Activated CD8-positive, alpha-beta T cell treated with anti-CD3 and anti-CD28 coated beads, Interleukin-2, amount 10 ng/mL, durations not matched to agents 7 days and 5 days (primary cell): ENCODE results near the gene DHX35. TPM values are rescaled to one million over a fixed set of nuclear protein-coding genes. Genes with fewer than 3 reads are reported as not detected.
"Not testable (repeated sequence)": the region's sequence is repeated elsewhere in the genome, so short reads cannot be mapped to it uniquely, and the experiment has no call there.

Experiments
- ATAC-seq: fragments of 150-1000 bp; cut with Tn5 transposase; one replicate; pipeline ENCODE4 v1.10.0; 2021; ENCODE audit warnings: moderate library complexity
- CTCF ChIA-PET: fragments of 350-600 bp; sonication (Branson Sonifier 250); formaldehyde crosslinking; loops from one replicate; lab custom pipeline; 2021; ENCODE audit warnings: antibody characterized with exemption; lab: Charles Lee
- POLR2A ChIA-PET: fragments of 350-600 bp; sonication (Branson Sonifier 250); formaldehyde crosslinking; loops from one replicate; lab custom pipeline; 2021; ENCODE audit warnings: antibody characterized with exemption; lab: Charles Lee
- DNase-seq: peaks from one replicate; pipeline ENCODE4 v3.0.0-alpha.2; 2020
- H3K27ac Mint-ChIP-seq: one replicate; pipeline ENCODE4 v1.8.0; 2021; ENCODE audit warnings: mild to moderate bottlenecking, mixed read lengths
- H3K27me3 Mint-ChIP-seq: one replicate; pipeline ENCODE4 v1.8.0; 2021; ENCODE audit warnings: low read depth, mixed read lengths
- H3K36me3 Mint-ChIP-seq: one replicate; pipeline ENCODE4 v1.8.0; 2021; ENCODE audit warnings: low read depth, mixed read lengths
- H3K4me1 Mint-ChIP-seq: one replicate; pipeline ENCODE4 v1.8.0; 2021; ENCODE audit warnings: low read depth, mixed read lengths
- H3K4me3 Mint-ChIP-seq: one replicate; pipeline ENCODE4 v1.8.0; 2021; ENCODE audit warnings: mild to moderate bottlenecking, mixed read lengths
- H3K9me3 Mint-ChIP-seq: one replicate; pipeline ENCODE4 v1.8.0; 2022; ENCODE audit warnings: mixed read lengths; ENCODE audit not compliant: insufficient read depth
- total RNA-seq, 2 experiments: library from RNA; stranded (reverse); gene quantifications; one replicate each; pipeline ENCODE4 v1.2.3, GENCODE V29; 2021

Gene DHX35
- total RNA-seq, 2 experiments from 2014 or later = 10.8 to 11.1 TPM

DNA sequence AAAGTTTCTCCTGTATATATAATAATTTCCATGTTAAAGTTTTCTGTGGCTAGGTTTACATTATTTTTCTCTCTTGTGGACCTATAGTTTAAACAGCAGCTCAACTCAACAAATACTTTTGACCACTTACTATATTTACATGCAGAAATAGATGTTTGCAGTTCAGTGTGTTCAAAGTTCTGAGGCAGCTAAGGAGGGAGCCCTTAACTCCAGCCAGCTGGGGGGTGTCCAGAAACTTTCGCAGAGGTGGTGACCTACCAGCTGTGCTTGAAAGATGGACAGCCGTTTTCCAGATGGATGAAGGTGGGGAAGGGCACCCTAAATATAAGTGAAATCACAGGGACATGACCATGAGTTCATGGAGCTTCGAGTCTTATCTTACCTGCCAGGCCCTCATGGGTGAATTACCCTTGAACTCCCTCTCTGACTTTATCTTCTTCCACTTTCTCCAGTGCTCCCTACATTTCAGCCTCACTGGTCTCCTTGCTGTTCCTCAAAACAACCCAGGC is 33.4 kb downstream of the DHX35 start:
- Mint-ChIP-seq H3K4me1 (peaks cover 30% of the 10 kb centered on the region), H3K27me3 (no peaks in the 10 kb centered on the region), H3K27ac (no peak overlapping the region), H3K9me3 (no peaks in the 10 kb centered on the region), H3K4me3 (no peak overlapping the region), H3K36me3 (peaks cover 28% of the 10 kb centered on the region)
- POLR2A ChIA-PET = interaction anchor here (0.6 to 1.5 kb wide), 3 partner anchors 33 to 506 kb away, joined by 3 to 5 read pairs (median 4); partner anchors contain the start of gene DHX35
- CTCF ChIA-PET = interaction anchor here (1.3 to 2.4 kb wide), 4 partner anchors 10 to 85 kb away, joined by 3 to 12 read pairs (median 4); partner anchors contain the start of gene DHX35
- DNase-seq = no peak
- ATAC-seq = no peak

- not testable (repeated sequence) for ATAC-seq, H3K9me3 Mint-ChIP-seq, H3K27ac Mint-ChIP-seq, DNase-seq, H3K4me3 Mint-ChIP-seq, H3K27me3 Mint-ChIP-seq
- POLR2A ChIA-PET = interaction anchor here (0.5 to 1.4 kb wide), 3 partner anchors 25 to 35 kb away, joined by 3 to 7 read pairs (median 5); partner anchors contain the start of gene DHX35
- Mint-ChIP-seq H3K4me1 (peaks cover 29% of the 10 kb centered on the region), H3K36me3 (peaks cover 35% of the 10 kb centered on the region)
- CTCF ChIA-PET = interaction anchor here (1.1 to 3.6 kb wide), 7 partner anchors 11 to 84 kb away, joined by 3 to 22 read pairs (median 9); partner anchors contain the start of genes DHX35 and FAM83D
Measured at GRCh38 chr20:38996866-38997265, 34.7 kb downstream of the DHX35 start.

GRCh38 chr20:38997622-38998021 is 35.5 kb downstream of the DHX35 start:
- POLR2A ChIA-PET = interaction anchor here (0.6 to 1.4 kb wide), 2 partner anchors 36 kb away, joined by 3 to 7 read pairs; partner anchors contain the start of gene DHX35
- H3K36me3 Mint-ChIP-seq = peaks cover 36% of the 10 kb centered on the region
- peak overlapping the region; percentile 67 for H3K27ac Mint-ChIP-seq
- peak overlapping the region; percentile 28 for H3K4me3 Mint-ChIP-seq
- H3K27me3 Mint-ChIP-seq = no peaks in the 10 kb centered on the region
- peak; percentile 75 for DNase-seq
- H3K9me3 Mint-ChIP-seq = no peaks in the 10 kb centered on the region
- peaks cover 26% of the 10 kb centered on the region for H3K4me1 Mint-ChIP-seq
- CTCF ChIA-PET = interaction anchor here (0.7 to 3.6 kb wide), 11 partner anchors 11 to 71 kb away, joined by 3 to 22 read pairs (median 4); partner anchors contain the start of genes DHX35 and FAM83D
- peak; percentile 87 for ATAC-seq

DNA sequence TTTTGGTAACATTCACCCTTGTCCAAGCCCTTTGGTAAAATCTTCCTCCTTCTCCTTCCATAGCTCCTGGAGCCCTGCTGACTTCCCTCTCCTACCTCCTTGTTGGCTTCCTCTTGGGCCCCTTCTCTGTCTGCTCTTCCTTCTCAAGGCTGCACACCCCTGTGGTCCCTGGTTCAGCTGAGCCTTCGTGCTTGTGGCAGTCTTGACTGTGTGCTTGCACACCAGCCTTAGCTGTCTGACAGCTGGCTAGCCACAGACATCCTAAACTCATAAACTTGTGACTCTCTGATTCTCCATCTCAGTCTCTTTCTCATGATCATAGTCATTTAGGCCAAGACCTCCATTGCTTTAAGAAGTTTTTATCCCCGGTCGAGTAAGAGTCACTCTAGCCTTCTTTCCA is 37.1 kb downstream of the DHX35 start:
- CTCF ChIA-PET = interaction anchor here (0.8 to 3.6 kb wide), 3 partner anchors 13 to 73 kb away, joined by 3 to 22 read pairs (median 4); partner anchors contain the start of gene FAM83D
- POLR2A ChIA-PET = interaction anchor here (1.1 to 1.4 kb wide), 2 partner anchors 11 to 37 kb away, joined by 3 to 4 read pairs; partner anchors contain the start of gene DHX35
- DNase-seq = no peak
- H3K4me3 Mint-ChIP-seq = no peak overlapping the region
- ATAC-seq = no peak
- peak overlapping the region; percentile 7 for H3K27ac Mint-ChIP-seq
- H3K4me1 Mint-ChIP-seq = peaks cover 26% of the 10 kb centered on the region
- no peaks in the 10 kb centered on the region for H3K27me3 Mint-ChIP-seq
- no peaks in the 10 kb centered on the region for H3K9me3 Mint-ChIP-seq
- H3K36me3 Mint-ChIP-seq = peaks cover 48% of the 10 kb centered on the region

- Mint-ChIP-seq H3K36me3 (peaks cover 49% of the 10 kb centered on the region), H3K27me3 (no peaks in the 10 kb centered on the region), H3K9me3 (no peaks in the 10 kb centered on the region), H3K27ac (no peak overlapping the region), H3K4me1 (peaks cover 31% of the 10 kb centered on the region), H3K4me3 (no peak overlapping the region)
- DNase-seq (no peak), ATAC-seq (no peak)
- POLR2A ChIA-PET = interaction anchor here (1.4 kb wide), 1 partner anchor 12 kb away, joined by 3 read pairs; no protein-coding TSS in a partner anchor
- CTCF ChIA-PET = interaction anchor here (1.4 kb wide), 1 partner anchor 50 kb away, joined by 3 read pairs; no protein-coding TSS in a partner anchor
Measured at GRCh38 chr20:38999965-39000910, 38.1 kb downstream of the DHX35 start.

GRCh38 chr20:39004508-39004907 is 42.4 kb downstream of the DHX35 start:
- DNase-seq (no peak), ATAC-seq (no peak)
- Mint-ChIP-seq H3K4me1 (peaks cover 25% of the 10 kb centered on the region), H3K27me3 (no peaks in the 10 kb centered on the region), H3K4me3 (no peak overlapping the region), H3K27ac (no peak overlapping the region), H3K9me3 (no peaks in the 10 kb centered on the region), H3K36me3 (peaks cover 66% of the 10 kb centered on the region)
- CTCF ChIA-PET = interaction anchor here (0.7 to 1.6 kb wide), 2 partner anchors 41 to 45 kb away, joined by 3 to 8 read pairs; no protein-coding TSS in a partner anchor
- POLR2A ChIA-PET = no interaction called here

- Mint-ChIP-seq H3K27me3 (no peaks in the 10 kb centered on the region), H3K36me3 (peaks cover 54% of the 10 kb centered on the region), H3K27ac (no peak overlapping the region), H3K4me3 (no peak overlapping the region), H3K4me1 (peaks cover 21% of the 10 kb centered on the region), H3K9me3 (no peaks in the 10 kb centered on the region)
- ChIA-PET CTCF (interaction anchor here (0.6 to 1.3 kb wide), 5 partner anchors 12 to 71 kb away, joined by 3 to 5 read pairs (median 4); partner anchors contain the start of gene DHX35), POLR2A (interaction anchor here (1.2 kb wide), 1 partner anchor 41 kb away, joined by 3 read pairs; no protein-coding TSS in a partner anchor)
- DNase-seq (no peak), ATAC-seq (no peak)
Measured at GRCh38 chr20:39009348-39009747, 47.2 kb downstream of the DHX35 start.

DNA sequence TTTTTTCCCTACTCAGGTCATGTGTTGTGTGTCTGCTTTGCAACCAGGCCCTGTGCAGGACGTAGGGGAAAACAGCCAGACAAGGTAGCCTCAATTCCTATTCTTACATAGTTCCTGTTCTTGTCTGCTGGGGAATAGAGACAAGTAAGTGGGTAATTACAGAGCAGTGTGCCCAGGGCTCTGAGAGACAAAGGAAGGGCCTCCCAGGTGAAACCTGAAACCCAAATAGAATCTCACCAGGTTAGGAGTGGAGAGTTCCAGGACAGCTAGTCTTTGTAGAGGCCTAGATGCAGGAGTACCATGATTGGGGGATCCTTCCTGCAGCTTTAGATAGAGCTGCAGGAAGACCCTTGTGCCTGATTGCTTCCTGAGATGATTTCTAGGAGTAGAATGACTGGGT is 48.4 kb downstream of the DHX35 start:
- no peak overlapping the region for H3K4me3 Mint-ChIP-seq
- DNase-seq = no peak
- no peaks in the 10 kb centered on the region for H3K9me3 Mint-ChIP-seq
- H3K27ac Mint-ChIP-seq = no peak overlapping the region
- H3K4me1 Mint-ChIP-seq = peaks cover 17% of the 10 kb centered on the region
- ChIA-PET POLR2A (no interaction called here), CTCF (no interaction called here)
- H3K27me3 Mint-ChIP-seq = no peaks in the 10 kb centered on the region
- peaks cover 58% of the 10 kb centered on the region for H3K36me3 Mint-ChIP-seq
- no peak for ATAC-seq

GRCh38 chr20:39013662-39014109 is 51.5 kb downstream of the DHX35 start:
- H3K27ac Mint-ChIP-seq = no peak overlapping the region
- H3K9me3 Mint-ChIP-seq = no peaks in the 10 kb centered on the region
- peaks cover 11% of the 10 kb centered on the region for H3K4me1 Mint-ChIP-seq
- H3K27me3 Mint-ChIP-seq = no peaks in the 10 kb centered on the region
- DNase-seq = no peak
- ChIA-PET CTCF (interaction anchor here (0.7 to 2.3 kb wide), 4 partner anchors 16 to 37 kb away, joined by 3 to 5 read pairs (median 4); no protein-coding TSS in a partner anchor), POLR2A (no interaction called here)
- no peak for ATAC-seq
- H3K4me3 Mint-ChIP-seq = no peak overlapping the region
- H3K36me3 Mint-ChIP-seq = peaks cover 65% of the 10 kb centered on the region

DNA sequence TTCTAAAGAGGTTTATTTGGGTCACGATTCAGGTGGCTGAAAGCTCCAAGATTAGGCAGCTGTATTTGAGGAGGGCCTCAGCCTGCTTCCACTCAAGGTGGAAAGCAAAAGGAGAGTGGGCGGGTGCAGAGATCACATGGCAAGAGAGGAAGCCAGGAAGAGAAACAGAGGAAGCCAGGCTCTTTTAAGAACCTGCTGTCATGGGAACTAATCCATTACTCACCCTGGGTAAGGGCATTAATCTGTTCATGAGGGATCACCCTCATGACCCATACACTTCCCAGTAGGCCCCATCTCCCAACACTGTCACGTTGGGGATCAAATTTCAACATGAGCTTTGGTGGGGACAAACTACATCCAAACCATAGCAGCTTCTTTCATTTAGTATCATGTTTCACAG is 53.9 kb downstream of the DHX35 start:
- no peaks in the 10 kb centered on the region for H3K9me3 Mint-ChIP-seq
- ChIA-PET POLR2A (interaction anchor here (1.3 kb wide), 1 partner anchor 9 kb away, joined by 3 read pairs; no protein-coding TSS in a partner anchor), CTCF (interaction anchor here (1.0 to 1.6 kb wide), 2 partner anchors 33 to 54 kb away, joined by 3 to 7 read pairs; partner anchors contain the start of gene DHX35)
- H3K4me1 Mint-ChIP-seq = peaks cover 11% of the 10 kb centered on the region
- H3K27me3 Mint-ChIP-seq = no peaks in the 10 kb centered on the region
- peaks cover 61% of the 10 kb centered on the region for H3K36me3 Mint-ChIP-seq
- ATAC-seq = no peak
- H3K27ac Mint-ChIP-seq = no peak overlapping the region
- DNase-seq = no peak
- H3K4me3 Mint-ChIP-seq = no peak overlapping the region

DNA sequence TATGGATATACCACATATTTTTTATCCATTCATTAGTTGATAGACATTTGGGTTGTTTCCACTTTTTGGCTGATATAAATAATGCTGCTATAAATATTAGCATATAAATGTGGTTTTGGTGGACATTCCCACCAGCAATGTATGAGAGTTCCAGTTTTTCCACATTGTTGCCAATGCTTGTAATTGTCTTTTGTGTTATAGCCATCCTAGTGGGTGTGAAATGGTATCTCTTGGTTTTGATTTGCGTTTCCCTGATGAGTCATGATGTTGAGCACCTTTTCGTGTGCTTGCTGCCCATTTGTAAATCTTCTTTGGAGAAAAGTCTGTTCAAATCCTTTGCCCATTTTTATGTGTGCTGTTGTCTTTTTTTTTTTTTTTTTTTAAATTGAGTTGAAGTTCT is 54.4 kb downstream of the DHX35 start:
- Mint-ChIP-seq H3K4me1 (peaks cover 11% of the 10 kb centered on the region), H3K36me3 (peaks cover 61% of the 10 kb centered on the region), H3K27me3 (no peaks in the 10 kb centered on the region), H3K27ac (no peak overlapping the region), H3K4me3 (no peak overlapping the region), H3K9me3 (no peaks in the 10 kb centered on the region)
- ChIA-PET CTCF (no interaction called here), POLR2A (no interaction called here)
- ATAC-seq = no peak
- no peak for DNase-seq
